Inflammatory macrophage treated with lipopolysaccharide for 1 hour (primary cell): Measurements from ENCODE around the gene GPR157.
A peak's percentile ranks its signal among the peaks of the same experiment; 100 is the strongest.

Source experiments
- DNase-seq, 2 donors: peaks; one replicate each; pipeline ENCODE4 v3.0.0-alpha.2; 2020 to 2022

The GPR157 gene

GRCh38 chr1:9059891-9060744 is 68.8 kb downstream of the GPR157 start:
- no peak for DNase-seq

DNA sequence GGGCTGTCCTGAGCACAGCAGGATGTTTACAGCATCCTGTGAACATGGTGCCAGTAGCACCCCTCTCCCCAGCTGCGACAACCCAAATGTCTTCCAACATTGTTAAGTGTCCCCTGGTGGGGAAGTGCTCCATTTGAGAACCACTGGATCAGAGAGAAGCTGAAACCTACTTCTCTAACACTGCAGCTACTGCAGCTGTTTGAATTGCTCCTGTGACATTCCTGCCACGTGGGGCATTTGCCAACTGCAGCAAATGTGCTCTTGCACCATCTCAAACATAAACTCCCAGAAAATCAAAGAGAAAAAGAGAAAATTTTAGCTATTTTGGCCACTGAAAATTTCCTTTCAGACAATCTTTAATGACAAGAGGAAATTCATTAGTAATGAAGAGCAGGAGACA is 70.4 kb downstream of the GPR157 start:
- DNase-seq: peak; percentile 12 to 47

DNA sequence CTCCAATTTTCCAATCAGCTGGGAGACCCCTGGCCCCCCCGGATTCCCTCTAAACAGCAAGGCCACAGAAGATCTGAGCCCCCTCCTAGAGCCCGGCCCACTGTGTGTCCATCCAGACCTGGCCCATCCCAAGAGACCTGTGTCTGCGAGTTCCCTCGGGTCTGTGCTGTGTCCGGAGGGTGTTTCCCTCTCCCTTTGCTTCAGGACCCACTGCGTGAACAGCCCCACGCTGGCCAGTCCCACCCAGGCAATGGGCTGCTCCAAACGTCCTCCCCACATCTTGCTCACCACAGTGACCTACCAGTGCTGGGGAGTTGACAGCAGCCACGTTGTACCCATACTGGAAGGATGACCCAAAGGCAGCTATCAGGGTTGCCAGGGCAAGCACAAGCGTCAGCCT is 71.1 kb downstream of the GPR157 start:
- no peak for DNase-seq

DNA sequence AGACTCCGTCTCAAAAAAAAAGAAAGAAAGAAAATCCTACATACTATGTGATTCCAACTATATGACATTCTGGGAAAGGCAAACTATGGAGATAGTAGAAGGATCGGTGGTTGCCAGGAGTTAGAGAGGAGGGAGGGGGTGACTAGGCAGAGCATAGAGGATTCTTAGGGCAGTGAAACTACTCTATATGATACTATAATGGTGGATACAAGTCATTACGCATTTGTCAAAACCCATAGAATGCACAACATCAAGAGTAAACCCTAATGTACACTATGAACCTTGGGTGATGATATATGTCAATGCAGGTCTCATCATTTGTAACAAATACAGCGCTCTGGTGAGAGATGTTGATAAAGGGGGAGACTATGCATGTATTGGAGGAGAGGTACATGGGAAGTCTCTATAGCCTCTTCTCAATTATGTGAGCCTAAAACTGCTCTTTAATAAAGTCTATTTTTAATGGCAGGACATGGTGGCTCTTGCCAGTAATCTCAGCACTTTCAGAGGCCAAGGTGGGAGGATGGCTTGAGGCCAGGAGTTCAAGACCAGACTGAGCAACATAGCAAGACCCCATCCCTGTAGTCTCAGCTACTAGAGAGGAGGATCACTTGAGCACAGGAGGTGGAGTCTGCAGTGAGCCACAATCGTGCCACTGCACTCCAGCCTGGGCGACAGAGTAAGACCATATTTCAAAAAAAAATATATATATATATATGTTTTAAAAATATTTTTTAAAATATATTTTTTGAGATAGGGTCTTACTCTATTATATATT is 76.4 kb downstream of the GPR157 start:
- DNase-seq: no peak

- no peak for DNase-seq
Measured at GRCh38 chr1:9051379-9051778, 77.5 kb downstream of the GPR157 start.

DNA sequence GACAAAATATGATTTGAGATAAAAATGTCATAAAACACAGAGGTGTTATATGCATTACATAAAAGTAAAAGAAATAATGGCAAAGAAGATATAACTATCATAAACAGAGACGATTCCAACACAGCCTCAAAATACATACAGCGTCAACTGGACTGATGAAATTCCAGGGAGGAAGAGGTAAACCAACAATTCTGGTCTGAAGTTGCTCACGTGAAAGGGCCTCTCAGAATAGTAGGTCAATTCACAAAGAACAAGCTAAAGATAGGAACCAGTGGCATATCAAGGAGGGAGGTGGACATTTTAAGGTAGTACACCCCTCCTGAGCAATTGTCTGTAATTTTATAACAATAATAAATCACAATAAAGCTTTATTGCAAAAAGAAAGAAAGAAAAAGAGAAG is 78.1 kb downstream of the GPR157 start:
- DNase-seq: no peak
